ENCODE results near the gene ACP7.
"Not testable (repeated sequence)": the region's sequence is repeated elsewhere in the genome, so short reads cannot be mapped to it uniquely, and the experiment has no call there.

ACP7 gene

DNA sequence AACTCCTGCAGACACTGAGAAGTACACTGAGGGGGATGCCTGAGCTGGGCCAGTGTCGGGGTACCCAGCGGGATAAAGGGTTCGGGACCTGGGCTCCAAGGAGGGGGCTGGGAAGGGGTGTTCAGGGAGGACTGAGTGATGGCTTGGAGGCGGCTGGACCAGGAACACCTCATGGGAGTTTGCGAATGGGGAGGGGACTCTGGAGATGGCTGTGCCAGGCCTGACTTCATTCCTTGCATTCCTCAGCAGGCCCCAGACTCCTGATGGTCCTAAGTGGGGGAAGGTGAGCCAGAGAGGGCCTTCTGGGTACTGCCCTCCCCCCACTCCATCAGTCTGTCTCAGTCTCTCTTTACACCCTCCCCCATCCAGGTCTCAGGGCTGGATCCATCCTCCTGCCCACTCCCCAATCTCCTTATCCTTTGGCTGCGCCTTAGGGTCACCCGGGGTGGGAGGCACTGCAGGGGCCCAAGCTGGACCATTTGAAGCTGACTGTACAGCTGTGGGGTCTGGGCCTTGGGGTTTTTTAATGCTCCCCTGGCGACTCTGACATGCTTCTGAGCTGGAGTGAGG is 55.2 kb downstream of the ACP7 start:
- H3K4me3 ChIP-seq (ENCODE audit: low read depth, low read length), result no peak overlapping the region
- TF ChIP-seq CTCF (conservative IDR thresholded peaks at IDR 0.05; ENCODE audit: low read depth, low read length), result no peak
- DNase-seq (ENCODE audit: low read depth), result peak; percentile 52

DNA sequence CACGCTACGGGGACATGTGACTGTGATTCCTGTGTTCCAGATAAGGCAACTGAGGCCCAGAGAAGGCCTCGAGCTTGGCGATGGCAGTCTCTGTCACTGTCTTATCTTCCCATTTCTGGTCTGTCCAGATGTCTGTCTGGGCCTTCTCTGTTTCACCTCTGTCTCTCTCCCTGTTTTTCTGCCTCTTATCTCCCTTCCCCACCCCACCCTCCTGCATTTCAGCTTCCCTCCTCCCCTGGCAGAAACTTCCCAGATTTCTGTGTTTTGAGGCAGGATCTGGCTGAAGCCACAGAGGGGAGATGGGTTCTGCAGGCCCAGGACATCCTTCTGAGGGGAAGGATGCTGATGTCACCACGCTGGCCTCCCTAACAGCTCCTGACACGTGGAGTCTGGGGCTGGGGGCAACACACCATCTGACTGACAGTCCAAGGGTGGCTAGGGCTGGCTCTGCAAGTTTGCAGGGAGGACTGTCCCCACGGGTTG is 55.8 kb downstream of the ACP7 start:
- no peak for TF ChIP-seq CTCF (conservative IDR thresholded peaks at IDR 0.05; ENCODE audit: low read depth, low read length)
- DNase-seq (ENCODE audit: low read depth), result no peak
- no peak overlapping the region for H3K4me3 ChIP-seq (ENCODE audit: low read depth, low read length)

GRCh38 chr19:39140594-39140993 is 56.4 kb downstream of the ACP7 start:
- no peak for TF ChIP-seq CTCF (conservative IDR thresholded peaks at IDR 0.05; ENCODE audit: low read depth, low read length)
- H3K4me3 ChIP-seq (ENCODE audit: low read depth, low read length), result no peak overlapping the region

DNA sequence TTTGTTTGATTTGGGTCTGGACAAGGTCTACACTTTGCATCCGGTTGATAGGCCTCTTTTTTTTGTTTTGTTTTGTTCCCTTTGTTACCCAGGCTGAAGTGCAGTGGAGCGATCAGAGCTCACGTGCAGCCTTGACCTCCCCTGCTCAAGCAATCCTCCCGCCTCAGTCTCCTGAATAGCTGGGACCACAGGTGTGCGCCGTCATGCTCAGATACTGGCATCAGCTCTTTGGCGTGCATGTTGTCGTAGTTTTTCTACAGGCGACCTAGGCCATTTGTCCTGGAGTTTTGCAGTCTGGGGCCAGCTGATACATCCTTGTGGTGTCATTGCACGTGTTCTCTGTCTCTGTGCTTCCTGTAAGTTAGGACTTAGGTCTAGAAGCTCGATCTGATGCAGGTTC is 57.8 kb downstream of the ACP7 start:
- DNase-seq (ENCODE audit: low read depth), result no peak
- H3K4me3 ChIP-seq (ENCODE audit: low read depth, low read length), result no peak overlapping the region
- TF ChIP-seq CTCF (conservative IDR thresholded peaks at IDR 0.05; ENCODE audit: low read depth, low read length), result no peak

More at GRCh38 chr19:39140594-39140993, 56.4 kb downstream of the ACP7 start:
- no peak for DNase-seq (ENCODE audit: low read depth)

DNA sequence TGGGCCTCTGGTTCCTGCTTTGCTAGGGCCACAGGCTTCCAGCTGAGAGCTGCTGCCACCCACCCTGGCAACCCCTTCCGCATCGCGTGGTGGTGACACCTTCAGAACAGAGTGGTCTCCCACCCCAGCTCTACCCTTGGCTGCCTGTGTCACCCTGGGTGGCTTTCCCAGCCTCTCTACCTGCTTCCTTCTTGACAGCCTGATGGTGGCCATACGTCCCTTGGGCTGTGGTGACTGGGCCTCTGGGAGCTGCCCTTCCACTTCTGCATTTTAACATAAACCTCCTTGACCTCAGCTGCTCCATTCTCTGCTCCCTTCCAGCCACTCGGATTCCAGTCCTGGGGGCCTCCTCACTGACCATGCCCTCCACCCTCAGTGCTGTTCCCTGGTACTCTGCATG is 58.5 kb downstream of the ACP7 start:
- DNase-seq (ENCODE audit: low read depth), result no peak
- H3K4me3 ChIP-seq (ENCODE audit: low read depth, low read length), result no peak overlapping the region
- no peak for TF ChIP-seq CTCF (conservative IDR thresholded peaks at IDR 0.05; ENCODE audit: low read depth, low read length)

DNA sequence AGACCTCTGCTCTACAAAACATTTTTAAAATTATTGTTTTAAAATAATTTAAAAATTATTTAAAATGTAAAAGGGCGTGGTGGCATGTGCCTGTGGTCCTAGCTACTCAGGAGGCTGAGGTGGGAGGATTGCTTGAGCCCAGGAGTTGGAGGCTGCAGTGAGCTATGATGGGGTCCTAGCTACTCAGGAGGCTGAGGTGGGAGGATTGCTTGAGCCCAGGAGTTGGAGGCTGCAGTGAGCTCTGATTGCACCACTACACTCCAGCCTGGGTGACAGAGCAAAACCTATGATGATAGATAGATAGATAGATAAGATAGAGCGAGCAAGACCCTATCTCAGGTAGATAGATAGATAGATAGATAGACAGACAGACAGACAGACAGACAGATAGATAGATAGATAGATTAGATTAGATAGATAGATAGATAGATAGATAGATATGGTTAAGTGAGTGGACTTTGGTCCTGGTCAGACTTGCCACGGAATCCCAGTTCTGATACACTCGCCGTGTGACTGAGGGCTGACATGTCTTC is 59.7 kb downstream of the ACP7 start:
- not testable (repeated sequence) for DNase-seq (ENCODE audit: low read depth)

DNA sequence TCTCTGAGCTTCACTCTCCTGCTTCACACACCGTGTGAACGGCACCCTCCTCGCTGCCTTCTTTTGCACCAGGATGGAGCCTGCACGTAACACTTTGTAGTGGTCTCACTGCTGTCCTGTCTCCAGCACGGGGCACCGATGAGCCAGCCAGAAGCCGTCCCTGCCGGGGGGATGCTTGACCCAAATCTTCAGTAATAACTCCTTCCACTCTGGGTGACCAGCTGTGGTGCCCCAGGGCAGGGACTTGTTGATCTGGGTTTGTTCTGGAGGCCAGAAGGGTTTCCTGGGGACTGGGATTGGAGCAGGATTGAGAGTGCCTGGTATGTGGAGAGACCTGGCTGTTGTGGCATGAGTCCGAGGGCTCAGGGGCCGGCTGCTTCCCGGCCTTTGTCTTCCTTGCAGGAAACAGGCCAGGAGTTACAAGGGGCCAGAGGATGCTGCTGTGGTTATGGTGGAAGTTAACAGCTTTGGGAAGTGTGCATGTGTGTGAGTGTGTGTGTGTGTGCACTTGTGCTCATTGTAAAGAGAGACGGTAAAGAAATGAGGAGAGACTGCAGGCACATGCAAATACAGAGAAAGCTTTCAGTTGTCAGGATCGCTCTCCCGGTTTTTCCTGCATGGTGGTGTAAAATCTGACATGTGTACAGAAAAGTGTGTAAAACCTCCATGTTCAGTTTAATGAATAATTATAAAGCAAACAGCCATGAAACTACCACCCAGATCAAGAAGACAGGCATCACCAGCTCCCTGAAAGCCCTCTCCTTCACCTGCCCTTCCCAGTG is 60.3 kb downstream of the ACP7 start:
- peak; percentile 34 for DNase-seq (ENCODE audit: low read depth)
- no peak for TF ChIP-seq CTCF (conservative IDR thresholded peaks at IDR 0.05; ENCODE audit: low read depth, low read length)
- H3K4me3 ChIP-seq (ENCODE audit: low read depth, low read length), result no peak overlapping the region

More for the DNA sequence above, 59.7 kb downstream of the ACP7 start:
- H3K4me3 ChIP-seq (ENCODE audit: low read depth, low read length), result not testable (repeated sequence)
